ENCODE data around the gene EGFL8. TPM values are rescaled to one million over a fixed set of nuclear protein-coding genes. Genes with fewer than 3 reads are reported as not detected.

The EGFL8 gene
- total RNA-seq, 1 donor from 2014 or later: 0.26 TPM

DNA sequence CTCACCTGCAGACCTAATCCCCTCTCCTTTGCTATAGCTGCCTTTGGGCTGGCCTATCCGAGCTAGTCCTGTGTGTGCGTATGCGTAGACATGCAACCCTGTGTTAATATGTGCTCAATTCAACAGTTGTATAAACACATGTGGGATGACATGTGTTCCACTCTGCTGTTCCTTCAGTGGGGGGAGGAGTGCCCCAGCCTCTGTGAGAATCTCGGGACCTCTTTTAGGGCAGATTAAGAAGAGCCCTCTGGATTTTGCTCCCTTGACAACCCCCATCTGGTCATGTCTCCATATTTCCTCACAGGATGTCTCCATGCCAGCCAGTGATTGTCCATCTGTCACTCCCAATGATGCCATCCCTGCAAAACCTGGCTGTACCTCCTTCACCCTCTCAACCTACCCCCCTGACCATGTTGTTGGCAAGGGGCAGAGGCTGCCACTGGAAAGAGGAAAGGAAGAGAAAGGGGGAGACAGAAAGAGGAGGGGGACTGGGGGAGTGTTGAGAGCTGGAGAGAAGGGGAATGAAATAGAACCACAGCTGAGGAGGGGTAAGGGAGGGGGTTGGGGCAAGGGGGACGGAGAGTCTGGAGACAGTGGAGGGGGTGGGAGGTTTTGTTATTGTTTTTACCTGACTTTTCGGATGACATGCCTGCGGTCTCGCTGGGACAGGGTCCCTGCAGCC lies 13.1 kb upstream of the EGFL8 start:
- Histone ChIP-seq H3K4me3 (ENCODE audit: low read depth, low read length) (no peak overlapping the region), H3K27me3 (ENCODE audit: control insufficient read depth, insufficient read depth, low read length) (no peaks in the 10 kb centered on the region), H3K36me3 (ENCODE audit: control insufficient read depth, insufficient read depth, low read length) (peaks cover 3% of the 10 kb centered on the region)
- no peak for FAIRE-seq
- DNase-seq (ENCODE audit: low read depth): no peak
- TF ChIP-seq, protein P1, sequence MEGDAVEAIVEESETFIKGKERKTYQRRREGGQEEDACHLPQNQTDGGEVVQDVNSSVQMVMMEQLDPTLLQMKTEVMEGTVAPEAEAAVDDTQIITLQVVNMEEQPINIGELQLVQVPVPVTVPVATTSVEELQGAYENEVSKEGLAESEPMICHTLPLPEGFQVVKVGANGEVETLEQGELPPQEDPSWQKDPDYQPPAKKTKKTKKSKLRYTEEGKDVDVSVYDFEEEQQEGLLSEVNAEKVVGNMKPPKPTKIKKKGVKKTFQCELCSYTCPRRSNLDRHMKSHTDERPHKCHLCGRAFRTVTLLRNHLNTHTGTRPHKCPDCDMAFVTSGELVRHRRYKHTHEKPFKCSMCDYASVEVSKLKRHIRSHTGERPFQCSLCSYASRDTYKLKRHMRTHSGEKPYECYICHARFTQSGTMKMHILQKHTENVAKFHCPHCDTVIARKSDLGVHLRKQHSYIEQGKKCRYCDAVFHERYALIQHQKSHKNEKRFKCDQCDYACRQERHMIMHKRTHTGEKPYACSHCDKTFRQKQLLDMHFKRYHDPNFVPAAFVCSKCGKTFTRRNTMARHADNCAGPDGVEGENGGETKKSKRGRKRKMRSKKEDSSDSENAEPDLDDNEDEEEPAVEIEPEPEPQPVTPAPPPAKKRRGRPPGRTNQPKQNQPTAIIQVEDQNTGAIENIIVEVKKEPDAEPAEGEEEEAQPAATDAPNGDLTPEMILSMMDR (IDR thresholded peaks at IDR 0.05; ENCODE audit: insufficient read depth, low read length, severe bottlenecking): no peak

DNA sequence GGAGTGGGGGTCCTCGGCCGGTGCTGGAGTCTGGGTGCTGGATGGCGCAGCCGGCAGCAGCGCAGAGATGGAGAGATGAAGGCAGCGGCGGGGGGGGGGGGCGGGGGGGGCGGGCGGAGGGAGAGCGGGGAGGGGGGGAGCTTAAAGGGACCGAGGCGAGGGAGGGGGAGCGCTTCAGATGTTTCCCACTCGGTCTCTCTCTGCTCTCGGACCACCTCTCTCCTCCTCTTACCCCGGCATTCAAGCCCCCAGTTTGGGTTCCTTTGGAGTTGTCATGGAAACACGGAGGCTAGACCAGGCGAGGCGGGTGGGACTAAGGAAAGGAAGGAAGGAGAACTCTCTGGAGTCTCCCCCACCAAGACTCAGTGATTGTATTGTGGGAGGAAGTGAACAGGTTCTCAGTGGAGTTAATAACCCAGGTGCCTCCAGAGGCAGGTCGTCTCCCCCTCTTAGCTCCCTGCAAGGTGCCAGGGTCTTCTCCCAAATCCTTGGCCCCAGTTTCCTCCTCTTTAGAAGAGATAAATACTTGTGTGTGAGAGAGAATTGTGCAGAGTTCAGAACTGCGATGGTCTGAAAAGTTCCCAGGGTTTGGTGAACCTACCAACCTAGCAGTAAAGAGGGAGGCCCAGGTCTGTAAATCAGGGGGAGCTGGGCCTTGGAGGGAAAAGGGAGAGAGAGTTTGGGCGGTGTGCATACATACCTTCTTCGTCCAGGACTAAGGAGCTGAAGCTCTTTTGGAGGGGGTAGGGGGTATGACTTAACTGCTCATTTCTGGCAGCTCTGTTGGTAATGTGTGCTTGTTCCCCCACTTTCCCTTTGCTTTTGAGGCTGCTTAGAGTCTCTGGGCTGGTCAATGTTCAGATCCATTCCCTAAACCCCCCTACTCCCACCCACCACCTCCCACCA lies 12.3 kb upstream of the EGFL8 start, which contains the start of gene PRRT1:
Gene PRRT1, minus strand, starts transcription at position 77 of the 906 bp plus-strand sequence. CDS start 112 bp downstream, outside the sequence.
- DNase-seq (ENCODE audit: low read depth) (no peak), FAIRE-seq (no peak)
- Histone ChIP-seq H3K36me3 (ENCODE audit: control insufficient read depth, insufficient read depth, low read length) (peaks cover 3% of the 10 kb centered on the region), H3K27me3 (ENCODE audit: control insufficient read depth, insufficient read depth, low read length) (no peaks in the 10 kb centered on the region), H3K4me3 (ENCODE audit: low read depth, low read length) (peak within 1 kb of the TSS; percentile 91)
- TF ChIP-seq, protein P1 (IDR thresholded peaks at IDR 0.05; ENCODE audit: insufficient read depth, low read length, severe bottlenecking): no peak

DNA sequence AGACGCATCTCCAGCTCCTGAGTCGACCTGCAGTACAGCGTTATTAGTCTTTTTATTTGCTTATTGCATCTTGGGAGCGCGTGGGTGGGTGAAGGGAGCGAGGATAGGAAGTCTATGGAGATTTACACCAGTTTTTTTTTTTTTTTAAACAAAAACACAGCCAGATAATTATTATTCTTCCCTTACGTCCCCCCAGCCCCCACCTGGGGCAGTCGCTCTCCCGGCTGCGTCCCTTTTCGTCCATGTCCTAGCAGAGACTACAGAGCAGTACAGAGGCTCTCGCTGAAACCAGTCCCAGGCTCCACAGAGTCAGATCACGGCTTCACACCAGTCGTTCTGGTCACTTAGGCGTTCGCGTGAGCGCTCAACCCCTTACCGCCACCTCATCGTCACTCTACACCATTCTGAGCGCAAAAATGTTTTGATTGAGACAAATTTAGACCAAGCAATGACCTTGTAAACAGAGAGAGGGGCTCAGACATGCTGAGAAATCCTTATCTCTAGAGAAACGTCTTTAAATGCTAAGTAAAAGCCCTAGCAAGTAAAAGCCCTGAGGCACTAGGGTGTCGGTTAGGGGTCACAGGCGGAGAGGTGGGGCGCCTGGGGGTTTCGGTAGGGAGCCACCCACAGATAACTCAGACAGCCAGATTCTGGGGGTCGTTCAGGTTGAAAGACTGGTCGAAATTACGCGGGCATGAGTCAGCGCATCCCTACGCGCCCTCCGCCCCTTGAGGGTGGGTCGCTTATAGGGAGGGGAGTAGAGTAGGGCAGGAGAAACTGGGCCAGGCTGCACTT lies 11.4 kb upstream of the EGFL8 start:
- DNase-seq (ENCODE audit: low read depth): peak; percentile 47
- Histone ChIP-seq H3K4me3 (ENCODE audit: low read depth, low read length) (peak overlapping the region; percentile 91), H3K27me3 (ENCODE audit: control insufficient read depth, insufficient read depth, low read length) (no peaks in the 10 kb centered on the region), H3K36me3 (ENCODE audit: control insufficient read depth, insufficient read depth, low read length) (peaks cover 6% of the 10 kb centered on the region)
- FAIRE-seq: no peak
- TF ChIP-seq, protein P1 (IDR thresholded peaks at IDR 0.05; ENCODE audit: insufficient read depth, low read length, severe bottlenecking): no peak

DNA sequence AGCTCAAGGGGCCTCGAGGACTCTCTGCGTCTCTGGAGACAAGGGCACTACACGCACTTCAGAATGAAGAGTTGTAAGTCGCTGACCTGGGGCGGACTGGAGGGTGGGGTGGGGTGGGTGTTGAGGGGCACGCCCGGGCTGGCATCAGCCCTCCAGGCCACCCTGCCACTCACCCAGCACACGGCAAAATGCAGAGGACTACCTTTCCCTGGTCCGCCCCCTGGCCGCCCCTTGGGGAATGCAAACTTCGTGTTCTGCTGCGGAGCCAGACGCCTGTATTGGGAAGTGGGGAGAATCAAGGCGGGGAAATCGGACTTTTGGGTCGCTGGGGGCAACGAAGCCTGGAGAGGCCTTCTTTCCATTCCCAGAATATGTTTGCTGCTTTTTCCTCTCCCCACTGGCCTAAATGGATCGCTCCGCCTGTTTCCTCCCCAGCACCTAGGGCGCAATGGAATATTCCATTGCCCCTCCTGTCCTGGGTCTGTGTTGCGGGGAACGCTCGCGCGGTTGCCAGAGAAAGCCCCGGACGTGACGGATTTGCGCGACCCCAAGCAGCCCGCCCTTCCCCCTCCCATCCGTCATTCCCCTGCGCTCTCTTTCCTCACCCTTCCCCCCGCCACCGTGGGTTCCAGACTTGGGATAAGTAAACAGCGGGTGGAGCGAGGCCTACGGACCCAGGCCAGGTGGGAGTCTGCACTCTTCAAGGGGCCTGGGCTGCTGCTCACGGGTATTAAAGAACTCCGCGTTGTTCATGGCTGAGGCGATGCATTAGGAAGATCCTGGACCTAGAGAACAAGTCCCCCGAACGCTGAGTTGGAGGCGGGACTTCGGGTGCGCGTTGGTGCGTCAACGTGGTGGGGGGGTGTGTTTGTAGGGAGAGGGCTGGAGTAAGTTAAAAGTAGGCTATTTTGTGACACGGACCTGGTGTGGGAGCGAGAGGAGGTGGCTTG lies 10.6 kb upstream of the EGFL8 start, which contains the start of gene PPT2:
Gene PPT2, plus strand, starts transcription at position 578 of the 950 bp plus-strand sequence. CDS start 454 bp downstream, outside the sequence.
- H3K36me3 ChIP-seq (ENCODE audit: control insufficient read depth, insufficient read depth, low read length): peaks cover 7% of the 10 kb centered on the region
- TF ChIP-seq, protein P1 (IDR thresholded peaks at IDR 0.05; ENCODE audit: insufficient read depth, low read length, severe bottlenecking): peak; percentile 39
- peak; percentile 75 for DNase-seq (ENCODE audit: low read depth)
- peak within 1 kb of the TSS; percentile 91 for H3K4me3 ChIP-seq (ENCODE audit: low read depth, low read length)
- H3K27me3 ChIP-seq (ENCODE audit: control insufficient read depth, insufficient read depth, low read length): no peaks in the 10 kb centered on the region
- no peak for FAIRE-seq

Measured in bronchial epithelial cell (primary cell).